ENCODE data around the gene DIPK1B.

Gene DIPK1B

DNA sequence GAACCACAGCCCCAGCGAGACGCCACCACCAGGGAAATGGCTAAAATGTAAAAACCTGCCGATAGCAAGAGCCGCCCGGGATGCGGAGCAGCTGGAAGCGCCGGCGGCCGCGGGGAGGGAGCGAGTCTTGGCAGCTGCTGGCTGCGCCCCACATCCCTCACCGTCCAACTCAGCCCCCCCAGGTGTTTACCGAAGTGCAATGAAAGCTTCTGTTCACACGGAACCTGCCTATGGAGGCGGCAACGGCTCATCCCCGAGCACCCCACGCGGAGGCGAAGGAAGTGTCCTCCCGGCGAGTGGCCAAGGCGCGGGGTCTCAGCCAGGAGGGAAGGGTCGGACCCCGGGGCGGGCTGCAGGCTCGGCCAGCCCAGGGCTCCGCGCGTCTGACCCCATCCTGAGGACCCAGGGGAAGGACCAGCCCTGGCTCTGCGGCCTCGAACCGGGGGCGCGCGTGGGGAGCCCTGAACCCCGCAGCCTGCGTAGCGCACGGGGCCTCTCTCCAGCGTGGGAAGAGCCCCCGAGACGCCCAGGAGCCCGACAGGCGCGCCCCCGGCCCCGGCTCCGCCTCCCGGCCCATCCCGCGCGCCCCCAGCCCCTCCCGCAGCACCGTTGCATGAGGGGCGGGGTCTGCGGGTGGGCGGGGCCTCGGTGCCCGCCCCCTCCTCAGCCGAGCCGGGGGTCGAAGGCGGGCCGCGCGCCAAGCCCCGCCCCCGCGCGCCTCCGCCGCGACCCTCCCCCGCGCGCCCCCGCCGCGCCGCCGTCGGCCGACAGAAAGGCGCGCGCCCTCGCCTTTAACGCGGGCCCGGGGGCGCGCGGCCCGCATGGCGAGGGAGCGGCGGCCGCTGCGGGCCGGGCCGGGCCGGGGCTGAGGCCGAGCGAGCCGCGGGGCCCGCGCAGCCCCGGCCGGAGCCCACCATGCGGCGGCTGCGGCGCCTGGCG is at the start of gene DIPK1B:
TSS of gene DIPK1B (plus strand) at position 822 of the 939 bp plus-strand sequence. CDS start at position 916, 94 bp downstream.
- no peak for FAIRE-seq

DNA sequence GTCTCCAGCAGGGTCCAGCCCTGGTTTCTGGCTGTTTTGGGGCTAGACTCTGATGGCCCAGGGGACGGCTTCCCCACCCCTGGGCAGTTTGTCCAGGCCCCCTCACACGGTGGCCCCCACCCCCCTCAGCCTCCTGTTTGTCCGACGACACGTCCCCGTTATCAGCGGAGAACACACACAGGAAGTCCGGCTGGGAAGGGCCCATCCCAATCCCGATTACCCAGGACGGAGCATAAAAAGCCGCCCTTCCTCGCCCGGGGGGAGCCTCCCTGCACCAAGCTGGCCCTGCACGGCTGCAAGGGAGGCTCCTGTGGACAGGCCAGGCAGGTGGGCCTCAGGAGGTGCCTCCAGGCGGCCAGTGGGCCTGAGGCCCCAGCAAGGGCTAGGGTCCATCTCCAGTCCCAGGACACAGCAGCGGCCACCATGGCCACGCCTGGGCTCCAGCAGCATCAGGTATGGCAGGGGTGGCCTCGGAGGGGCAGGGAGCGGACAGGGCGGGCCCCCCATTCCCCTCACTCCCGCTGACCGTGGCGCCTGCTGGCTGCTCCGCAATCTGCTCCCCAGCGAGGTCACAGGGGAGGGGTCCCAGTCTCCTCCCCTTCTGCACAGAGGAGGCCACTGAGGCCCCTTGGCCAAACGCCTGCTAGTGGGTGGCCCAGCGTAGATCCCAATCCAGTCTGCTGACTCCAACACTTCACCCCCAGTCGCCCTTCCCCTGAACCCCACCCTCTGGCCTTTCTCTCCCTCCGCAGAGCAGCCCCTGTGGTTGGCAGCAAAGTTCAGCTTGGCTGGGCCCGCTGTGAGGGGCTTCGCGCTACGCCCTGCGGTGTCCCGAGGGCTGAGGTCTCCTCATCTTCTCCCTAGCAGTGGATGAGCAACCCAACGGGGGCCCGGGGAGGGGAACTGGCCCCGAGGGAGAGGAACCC is 49.5 kb upstream of the DIPK1B start, which contains the start of gene EGFL7:
TSS of gene EGFL7 (plus strand) at position 261 of the 926 bp plus-strand sequence. CDS start 5,367 bp downstream, outside the sequence.
- no peak for FAIRE-seq

GRCh38 chr9:136664000-136664915 is 48.1 kb upstream of the DIPK1B start:
- no peak for FAIRE-seq

- no peak for FAIRE-seq
These were observed 47.2 kb upstream of the DIPK1B start for GRCh38 chr9:136665111-136665703.

- no peak for FAIRE-seq
These were observed 46.5 kb upstream of the DIPK1B start for GRCh38 chr9:136665704-136666371.

DNA sequence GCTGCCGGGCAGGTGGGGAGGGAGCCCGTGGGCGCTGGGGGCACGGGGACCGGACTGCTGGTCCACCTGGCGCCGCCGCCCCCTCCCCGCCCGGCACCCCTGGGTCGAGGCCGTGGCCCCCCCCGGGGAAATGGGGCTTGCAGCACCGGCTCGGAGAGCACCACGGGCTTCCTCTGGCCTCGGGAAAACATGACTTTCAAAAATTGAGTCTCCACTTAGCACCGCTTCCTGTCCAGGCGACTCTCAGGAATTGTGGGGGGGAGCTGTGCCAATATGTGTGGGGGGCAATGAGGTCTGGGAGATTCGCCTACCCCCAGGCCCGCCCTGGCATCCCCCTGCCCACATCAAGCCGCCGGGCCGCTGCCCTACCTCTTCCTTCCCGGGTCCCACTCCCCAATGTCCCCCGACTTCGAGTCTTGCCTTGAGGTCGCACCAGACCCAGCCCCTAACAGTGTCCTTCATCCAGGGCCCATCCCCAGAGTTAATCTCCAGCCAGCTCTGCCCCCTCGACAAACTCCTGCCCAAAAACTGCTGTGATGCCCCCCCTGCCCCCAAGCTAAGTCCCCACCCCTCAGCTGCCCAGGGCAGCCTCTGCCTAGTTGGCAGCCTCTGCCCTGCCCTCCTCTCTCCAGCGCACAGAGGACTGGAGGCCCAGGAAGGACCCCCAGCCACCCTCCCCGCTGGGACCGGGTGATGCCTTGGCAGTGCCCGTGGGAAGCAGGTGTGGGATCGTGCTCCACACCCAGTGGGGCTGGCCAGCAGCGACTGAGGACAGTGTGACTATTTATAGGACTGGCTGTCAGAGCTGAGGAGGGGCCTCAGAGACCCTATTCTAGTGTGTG is 45.8 kb upstream of the DIPK1B start:
- FAIRE-seq = no peak

GRCh38 chr9:136667214-136667939 is 45.0 kb upstream of the DIPK1B start:
- FAIRE-seq = no peak

GRCh38 chr9:136667940-136668760 is 44.2 kb upstream of the DIPK1B start:
- no peak for FAIRE-seq

DNA sequence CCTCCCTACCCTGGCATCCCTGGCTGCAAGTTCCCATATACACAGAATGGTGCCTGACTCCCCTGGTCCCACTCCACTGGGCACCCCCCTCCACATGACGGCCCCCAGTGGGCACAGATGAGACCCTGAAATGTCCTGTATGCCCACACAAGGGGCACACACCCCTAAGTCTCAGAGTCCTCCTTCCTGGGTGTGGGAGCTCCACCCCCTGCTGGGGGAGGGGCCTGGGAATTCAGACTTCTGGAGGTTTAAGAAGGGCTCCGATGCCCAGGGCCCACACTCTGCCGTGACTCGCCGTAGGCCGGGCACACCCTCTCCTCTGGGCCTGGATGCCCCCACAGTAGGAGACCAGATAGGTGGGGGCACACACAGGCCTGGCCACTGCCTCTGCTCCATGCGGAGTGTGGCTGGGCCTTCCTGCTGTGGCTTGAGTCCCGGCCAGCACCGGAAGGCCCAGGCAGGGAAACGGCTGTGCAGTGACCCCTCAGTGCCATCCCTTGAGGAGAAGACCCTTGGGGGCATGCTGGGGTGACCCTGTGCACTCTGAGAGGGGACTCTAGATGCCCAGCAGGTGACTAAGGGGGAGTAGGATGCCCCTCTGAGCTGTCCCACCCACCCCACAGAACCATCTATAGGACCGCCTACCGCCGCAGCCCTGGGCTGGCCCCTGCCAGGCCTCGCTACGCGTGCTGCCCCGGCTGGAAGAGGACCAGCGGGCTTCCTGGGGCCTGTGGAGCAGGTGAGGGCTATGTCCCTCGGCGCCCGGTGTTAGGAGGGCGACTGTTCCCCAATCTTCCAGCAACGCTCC is 43.2 kb upstream of the DIPK1B start:
- no peak for FAIRE-seq

DNA sequence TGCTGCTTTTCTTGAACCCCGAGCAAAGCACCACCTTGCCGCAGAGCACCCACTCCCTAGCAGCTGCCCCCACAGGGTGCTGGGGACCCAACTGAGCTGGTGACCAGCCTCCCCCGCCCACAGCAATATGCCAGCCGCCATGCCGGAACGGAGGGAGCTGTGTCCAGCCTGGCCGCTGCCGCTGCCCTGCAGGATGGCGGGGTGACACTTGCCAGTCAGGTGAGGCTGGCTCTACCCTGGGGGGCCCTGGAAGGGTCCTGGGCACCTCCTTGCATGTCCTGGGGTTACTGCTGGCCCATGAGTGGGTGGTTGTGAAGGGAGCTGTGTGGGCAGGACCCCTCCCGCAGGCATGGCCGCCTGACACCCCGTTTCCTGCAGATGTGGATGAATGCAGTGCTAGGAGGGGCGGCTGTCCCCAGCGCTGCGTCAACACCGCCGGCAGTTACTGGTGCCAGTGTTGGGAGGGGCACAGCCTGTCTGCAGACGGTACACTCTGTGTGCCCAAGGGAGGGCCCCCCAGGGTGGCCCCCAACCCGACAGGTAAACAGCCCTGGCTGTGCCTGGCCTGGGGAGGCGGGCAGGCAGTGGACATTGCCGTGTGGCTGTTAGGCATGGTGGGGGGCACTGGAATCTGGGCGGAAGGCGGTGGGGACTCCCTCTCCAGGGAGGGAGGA is 42.4 kb upstream of the DIPK1B start:
- no peak for FAIRE-seq

DNA sequence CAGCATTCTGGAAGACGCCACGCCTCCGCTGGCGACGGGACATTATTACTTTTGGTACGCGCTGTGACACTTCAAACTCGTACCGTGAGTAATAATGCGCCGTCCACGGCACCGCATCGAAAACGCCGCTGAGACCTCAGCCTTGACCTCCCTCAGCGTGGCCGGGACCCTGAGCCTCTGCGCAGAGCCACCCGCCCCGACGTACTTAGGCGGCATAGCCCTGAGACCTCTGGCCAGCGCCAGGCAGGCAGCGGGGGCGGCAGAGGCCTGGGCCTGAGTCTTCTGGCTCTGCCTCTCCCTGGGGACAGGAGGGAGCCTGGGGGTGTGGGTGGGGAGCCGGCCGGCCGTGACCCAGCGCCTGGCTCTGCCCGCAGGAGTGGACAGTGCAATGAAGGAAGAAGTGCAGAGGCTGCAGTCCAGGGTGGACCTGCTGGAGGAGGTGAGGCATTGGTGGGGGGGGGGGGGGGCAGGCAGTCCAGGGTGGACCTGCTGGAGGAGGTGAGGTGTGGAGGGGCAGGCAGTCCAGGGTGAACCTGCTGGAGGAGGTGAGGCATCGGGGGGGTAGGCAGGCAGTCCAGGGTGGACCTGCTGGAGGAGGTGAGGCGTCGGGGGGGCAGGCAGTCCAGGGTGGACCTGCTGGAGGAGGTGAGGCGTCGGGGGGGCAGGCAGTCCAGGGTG is 41.7 kb upstream of the DIPK1B start:
- FAIRE-seq = no peak

- no peak for FAIRE-seq
These were observed 41.1 kb upstream of the DIPK1B start for GRCh38 chr9:136671254-136671614.

GRCh38 chr9:136671646-136672430 is 40.5 kb upstream of the DIPK1B start:
- no peak for FAIRE-seq

GRCh38 chr9:136672431-136673087 is 39.8 kb upstream of the DIPK1B start:
- FAIRE-seq = no peak
